ENCODE results near the gene DHX35. TPM values are rescaled to one million over a fixed set of nuclear protein-coding genes. Genes with fewer than 3 reads are reported as not detected.

Gene DHX35
- polyA plus RNA-seq, 1 donor from 2014 or later = 21.3 TPM

DNA sequence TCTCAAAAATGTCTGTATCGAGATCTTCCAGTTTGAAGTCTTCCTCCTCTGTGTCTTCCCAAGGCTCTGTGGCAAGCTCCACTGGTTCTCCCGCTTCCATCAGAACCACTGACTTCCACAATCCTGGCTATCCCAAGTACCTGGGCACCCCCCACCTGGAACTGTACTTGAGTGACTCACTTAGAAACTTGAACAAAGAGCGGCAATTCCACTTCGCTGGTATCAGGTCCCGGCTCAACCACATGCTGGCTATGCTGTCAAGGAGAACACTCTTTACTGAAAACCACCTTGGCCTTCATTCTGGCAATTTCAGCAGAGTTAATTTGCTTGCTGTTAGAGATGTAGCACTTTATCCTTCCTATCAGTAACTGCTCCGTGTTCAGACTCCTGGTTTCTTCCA lies 10.0 kb upstream of the DHX35 start:
- Histone ChIP-seq H3K27ac (ENCODE audit: low read length) (no peak overlapping the region), H3K4me2 (ENCODE audit: low read length) (no peak overlapping the region), H3K27me3 (ENCODE audit: insufficient read depth, low read depth, low read length) (no peaks in the 10 kb centered on the region), H3F3A (ENCODE audit: insufficient read depth, low read length, poor library complexity, severe bottlenecking) (no peaks in the 10 kb centered on the region), H3K79me2 (replicated peaks; ENCODE audit: insufficient read depth, low read length) (no peaks in the 10 kb centered on the region), H3K9me3 (ENCODE audit: low read length) (no peaks in the 10 kb centered on the region), H3K9me2 (ENCODE audit: insufficient read depth, low read length) (no peaks in the 10 kb centered on the region), H2AFZ (ENCODE audit: low read depth, low read length) (no peak overlapping the region), H3K4me3 (ENCODE audit: low read length) (no peak overlapping the region), H3K9ac (ENCODE audit: low read length) (no peak overlapping the region), H3K36me3 (ENCODE audit: insufficient read depth, low read length) (no peaks in the 10 kb centered on the region), H4K20me1 (ENCODE audit: insufficient read depth) (no peaks in the 10 kb centered on the region)
- TF ChIP-seq, protein P1, sequence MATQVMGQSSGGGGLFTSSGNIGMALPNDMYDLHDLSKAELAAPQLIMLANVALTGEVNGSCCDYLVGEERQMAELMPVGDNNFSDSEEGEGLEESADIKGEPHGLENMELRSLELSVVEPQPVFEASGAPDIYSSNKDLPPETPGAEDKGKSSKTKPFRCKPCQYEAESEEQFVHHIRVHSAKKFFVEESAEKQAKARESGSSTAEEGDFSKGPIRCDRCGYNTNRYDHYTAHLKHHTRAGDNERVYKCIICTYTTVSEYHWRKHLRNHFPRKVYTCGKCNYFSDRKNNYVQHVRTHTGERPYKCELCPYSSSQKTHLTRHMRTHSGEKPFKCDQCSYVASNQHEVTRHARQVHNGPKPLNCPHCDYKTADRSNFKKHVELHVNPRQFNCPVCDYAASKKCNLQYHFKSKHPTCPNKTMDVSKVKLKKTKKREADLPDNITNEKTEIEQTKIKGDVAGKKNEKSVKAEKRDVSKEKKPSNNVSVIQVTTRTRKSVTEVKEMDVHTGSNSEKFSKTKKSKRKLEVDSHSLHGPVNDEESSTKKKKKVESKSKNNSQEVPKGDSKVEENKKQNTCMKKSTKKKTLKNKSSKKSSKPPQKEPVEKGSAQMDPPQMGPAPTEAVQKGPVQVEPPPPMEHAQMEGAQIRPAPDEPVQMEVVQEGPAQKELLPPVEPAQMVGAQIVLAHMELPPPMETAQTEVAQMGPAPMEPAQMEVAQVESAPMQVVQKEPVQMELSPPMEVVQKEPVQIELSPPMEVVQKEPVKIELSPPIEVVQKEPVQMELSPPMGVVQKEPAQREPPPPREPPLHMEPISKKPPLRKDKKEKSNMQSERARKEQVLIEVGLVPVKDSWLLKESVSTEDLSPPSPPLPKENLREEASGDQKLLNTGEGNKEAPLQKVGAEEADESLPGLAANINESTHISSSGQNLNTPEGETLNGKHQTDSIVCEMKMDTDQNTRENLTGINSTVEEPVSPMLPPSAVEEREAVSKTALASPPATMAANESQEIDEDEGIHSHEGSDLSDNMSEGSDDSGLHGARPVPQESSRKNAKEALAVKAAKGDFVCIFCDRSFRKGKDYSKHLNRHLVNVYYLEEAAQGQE (IDR thresholded peaks at IDR 0.05; ENCODE audit: borderline replicate concordance) = no peak
- TF ChIP-seq SMC3 (conservative IDR thresholded peaks at IDR 0.05; ENCODE audit: poor library complexity) (no peak), RAD21 (conservative IDR thresholded peaks at IDR 0.05) (no peak)

DNA sequence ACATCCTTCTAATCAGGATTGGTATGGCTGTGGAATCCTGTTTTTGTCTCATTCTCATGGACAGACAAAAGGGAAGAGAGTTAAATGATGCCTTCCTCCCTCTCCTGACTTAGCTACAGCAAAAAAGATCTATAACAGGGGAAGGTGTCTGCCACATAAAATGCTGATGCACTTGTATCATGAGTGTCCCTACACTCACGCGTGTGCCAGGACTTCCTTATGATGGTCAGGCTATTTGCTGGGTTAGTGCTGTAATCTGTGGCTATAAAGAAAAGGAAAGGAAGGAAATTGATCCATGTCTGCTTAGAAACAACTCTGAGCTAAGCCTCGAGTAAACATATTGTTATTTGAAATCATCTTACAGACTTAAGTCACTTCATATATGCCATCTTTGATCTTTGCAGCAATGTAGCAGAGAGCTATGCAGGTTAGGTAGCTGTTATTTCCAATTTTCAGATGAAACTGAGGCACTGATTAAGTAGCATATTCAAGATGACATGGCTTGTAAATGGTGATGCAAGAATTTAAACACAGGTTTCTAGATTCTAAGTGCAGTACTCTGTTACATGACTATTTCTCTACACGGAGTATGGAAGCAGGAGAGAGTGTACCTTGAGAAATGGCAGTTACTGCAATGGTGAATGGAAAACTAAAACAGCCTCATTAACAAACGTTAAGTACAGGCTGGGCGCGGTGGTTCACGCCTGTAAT lies 8.4 kb upstream of the DHX35 start:
- no peak overlapping the region for H2AFZ ChIP-seq (ENCODE audit: low read depth, low read length)
- no peaks in the 10 kb centered on the region for H3K9me3 ChIP-seq (ENCODE audit: low read length)
- H3K4me3 ChIP-seq (ENCODE audit: low read length) = no peak overlapping the region
- H4K20me1 ChIP-seq (ENCODE audit: insufficient read depth) = no peaks in the 10 kb centered on the region
- no peaks in the 10 kb centered on the region for H3K79me2 ChIP-seq (replicated peaks; ENCODE audit: insufficient read depth, low read length)
- no peak overlapping the region for H3K4me2 ChIP-seq (ENCODE audit: low read length)
- no peak overlapping the region for H3K9ac ChIP-seq (ENCODE audit: low read length)
- H3K9me2 ChIP-seq (ENCODE audit: insufficient read depth, low read length) = no peaks in the 10 kb centered on the region
- TF ChIP-seq EP300 (conservative IDR thresholded peaks at IDR 0.05; ENCODE audit: poor library complexity, severe bottlenecking) = no peak
- TF ChIP-seq, protein P2, sequence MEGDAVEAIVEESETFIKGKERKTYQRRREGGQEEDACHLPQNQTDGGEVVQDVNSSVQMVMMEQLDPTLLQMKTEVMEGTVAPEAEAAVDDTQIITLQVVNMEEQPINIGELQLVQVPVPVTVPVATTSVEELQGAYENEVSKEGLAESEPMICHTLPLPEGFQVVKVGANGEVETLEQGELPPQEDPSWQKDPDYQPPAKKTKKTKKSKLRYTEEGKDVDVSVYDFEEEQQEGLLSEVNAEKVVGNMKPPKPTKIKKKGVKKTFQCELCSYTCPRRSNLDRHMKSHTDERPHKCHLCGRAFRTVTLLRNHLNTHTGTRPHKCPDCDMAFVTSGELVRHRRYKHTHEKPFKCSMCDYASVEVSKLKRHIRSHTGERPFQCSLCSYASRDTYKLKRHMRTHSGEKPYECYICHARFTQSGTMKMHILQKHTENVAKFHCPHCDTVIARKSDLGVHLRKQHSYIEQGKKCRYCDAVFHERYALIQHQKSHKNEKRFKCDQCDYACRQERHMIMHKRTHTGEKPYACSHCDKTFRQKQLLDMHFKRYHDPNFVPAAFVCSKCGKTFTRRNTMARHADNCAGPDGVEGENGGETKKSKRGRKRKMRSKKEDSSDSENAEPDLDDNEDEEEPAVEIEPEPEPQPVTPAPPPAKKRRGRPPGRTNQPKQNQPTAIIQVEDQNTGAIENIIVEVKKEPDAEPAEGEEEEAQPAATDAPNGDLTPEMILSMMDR (IDR thresholded peaks at IDR 0.05; ENCODE audit: poor library complexity, severe bottlenecking) = no peak
- TF ChIP-seq RAD21 (conservative IDR thresholded peaks at IDR 0.05) = no peak
- TF ChIP-seq, protein P1 (IDR thresholded peaks at IDR 0.05; ENCODE audit: borderline replicate concordance) = no peak
- TF ChIP-seq MXI1 (conservative IDR thresholded peaks at IDR 0.05; ENCODE audit: poor library complexity, severe bottlenecking) = no peak
- no peak for TF ChIP-seq TAF1 (IDR thresholded peaks at IDR 0.05; ENCODE audit: low read depth)
- no peak for TF ChIP-seq POLR2AphosphoS5 (IDR thresholded peaks at IDR 0.05)
- no peak for TF ChIP-seq SMC3 (conservative IDR thresholded peaks at IDR 0.05; ENCODE audit: poor library complexity)
- no peak for TF ChIP-seq EZH2 (IDR thresholded peaks at IDR 0.05; ENCODE audit: borderline replicate concordance, insufficient read depth, low read length, poor library complexity, severe bottlenecking)
- no peaks in the 10 kb centered on the region for H3K27me3 ChIP-seq (ENCODE audit: insufficient read depth, low read depth, low read length)
- H3K27ac ChIP-seq (ENCODE audit: low read length) = no peak overlapping the region
- no peaks in the 10 kb centered on the region for H3K36me3 ChIP-seq (ENCODE audit: insufficient read depth, low read length)
- no peaks in the 10 kb centered on the region for H3F3A ChIP-seq (ENCODE audit: insufficient read depth, low read length, poor library complexity, severe bottlenecking)

All from neural cell (in vitro differentiated cells).